Measurements from ENCODE around the gene TBC1D13. TPM values are rescaled to one million over a fixed set of nuclear protein-coding genes. Genes with fewer than 3 reads are reported as not detected.

TBC1D13 gene
- total and polyA plus RNA-seq, 8 donors = 21.3 to 30.7 (median 27.2) TPM

DNA sequence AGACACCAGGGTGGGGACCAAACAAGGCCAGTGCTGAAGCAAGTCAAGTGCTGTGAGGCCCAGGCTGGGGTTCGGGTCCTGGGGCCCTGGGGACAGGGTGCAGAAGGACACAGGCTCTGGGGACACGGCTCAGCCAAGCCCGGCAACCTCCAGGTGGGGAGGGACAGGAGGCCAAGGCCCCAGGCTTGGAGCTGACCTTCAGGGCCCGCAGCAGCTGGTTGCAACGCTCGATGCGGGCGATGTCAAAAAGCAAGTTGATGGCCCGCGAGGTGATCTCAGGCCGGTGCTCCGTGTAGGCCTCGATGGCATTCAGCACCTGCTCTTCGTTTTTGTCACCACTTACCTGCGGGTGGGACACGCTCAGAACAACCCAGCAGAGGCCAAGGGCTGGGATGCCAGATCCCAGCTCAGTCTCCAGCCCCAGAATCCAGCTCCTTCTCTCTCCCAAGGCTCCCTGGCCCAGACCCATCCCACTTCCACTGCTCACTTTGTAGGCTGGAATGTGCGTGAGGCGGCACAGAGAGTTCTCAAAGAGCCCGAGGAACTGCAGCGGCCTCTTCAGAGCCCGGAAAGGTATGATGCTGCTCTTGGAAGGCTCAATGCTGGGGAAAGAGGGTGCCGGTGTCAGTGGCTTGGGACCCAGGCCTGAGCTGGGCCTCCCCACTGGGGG, 36.0 kb upstream of the TBC1D13 start:
- TF ChIP-seq, protein P1, sequence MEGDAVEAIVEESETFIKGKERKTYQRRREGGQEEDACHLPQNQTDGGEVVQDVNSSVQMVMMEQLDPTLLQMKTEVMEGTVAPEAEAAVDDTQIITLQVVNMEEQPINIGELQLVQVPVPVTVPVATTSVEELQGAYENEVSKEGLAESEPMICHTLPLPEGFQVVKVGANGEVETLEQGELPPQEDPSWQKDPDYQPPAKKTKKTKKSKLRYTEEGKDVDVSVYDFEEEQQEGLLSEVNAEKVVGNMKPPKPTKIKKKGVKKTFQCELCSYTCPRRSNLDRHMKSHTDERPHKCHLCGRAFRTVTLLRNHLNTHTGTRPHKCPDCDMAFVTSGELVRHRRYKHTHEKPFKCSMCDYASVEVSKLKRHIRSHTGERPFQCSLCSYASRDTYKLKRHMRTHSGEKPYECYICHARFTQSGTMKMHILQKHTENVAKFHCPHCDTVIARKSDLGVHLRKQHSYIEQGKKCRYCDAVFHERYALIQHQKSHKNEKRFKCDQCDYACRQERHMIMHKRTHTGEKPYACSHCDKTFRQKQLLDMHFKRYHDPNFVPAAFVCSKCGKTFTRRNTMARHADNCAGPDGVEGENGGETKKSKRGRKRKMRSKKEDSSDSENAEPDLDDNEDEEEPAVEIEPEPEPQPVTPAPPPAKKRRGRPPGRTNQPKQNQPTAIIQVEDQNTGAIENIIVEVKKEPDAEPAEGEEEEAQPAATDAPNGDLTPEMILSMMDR (IDR thresholded peaks at IDR 0.05) = no peak
- Histone ChIP-seq H3K27me3 (no peaks in the 10 kb centered on the region), H3K4me1 (no peaks in the 10 kb centered on the region), H3K36me3 (peaks cover 0 to 62% of the 10 kb centered on the region in 2 donors), H3K27ac (no peak overlapping the region), H3K4me3 (no peak overlapping the region), H3K9me3 (no peaks in the 10 kb centered on the region)
- intact Hi-C loops (cut with DNase I) = no loop called here
- no peak for DNase-seq
- no peak for ATAC-seq

DNA sequence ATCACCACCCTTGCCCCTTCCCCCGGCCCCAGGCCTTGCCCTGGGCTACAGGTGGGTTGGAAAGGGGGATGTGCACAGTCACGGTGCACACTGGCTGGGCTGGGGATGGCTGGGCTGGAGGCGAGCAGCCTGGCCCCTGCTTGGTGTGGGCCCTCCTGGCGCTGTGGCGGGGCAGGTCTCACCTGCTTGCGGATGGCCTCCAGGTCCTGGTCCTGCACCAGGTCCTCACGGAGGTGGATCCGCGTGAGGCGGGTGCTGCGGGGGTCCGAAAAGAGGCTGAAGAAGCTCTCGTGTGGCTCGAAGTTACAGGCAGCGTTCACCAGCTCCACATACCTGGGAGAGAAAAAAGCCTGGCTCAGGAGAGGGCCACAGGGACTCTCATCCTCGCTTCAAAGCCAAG, 33.4 kb upstream of the TBC1D13 start:
- intact Hi-C loops (cut with DNase I) = no loop called here

DNA sequence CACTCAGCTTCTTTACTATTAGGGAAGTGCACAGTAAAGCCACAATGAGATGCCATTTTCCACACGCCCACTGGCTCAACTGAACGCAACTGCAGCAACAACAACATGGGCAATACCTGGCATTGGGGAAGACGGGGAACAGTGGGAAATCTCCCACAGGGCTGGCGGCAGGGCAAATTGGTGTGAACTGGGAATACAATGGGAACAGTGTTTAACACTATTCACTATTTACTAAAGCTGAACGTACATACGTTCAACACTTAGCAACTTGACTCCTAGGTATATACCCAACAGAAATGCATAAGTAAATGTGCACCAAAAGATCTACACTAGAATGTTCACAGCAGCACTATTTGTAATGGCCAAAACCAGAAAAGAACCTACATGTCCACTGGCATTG, 29.5 kb upstream of the TBC1D13 start:
- Histone ChIP-seq H3K4me3 (no peak overlapping the region), H3K27ac (no peak overlapping the region), H3K4me1 (no peaks in the 10 kb centered on the region), H3K9me3 (no peaks in the 10 kb centered on the region), H3K27me3 (no peaks in the 10 kb centered on the region), H3K36me3 (peaks cover 0 to 22% of the 10 kb centered on the region in 2 donors)
- intact Hi-C loops (cut with DNase I) = no loop called here
- ATAC-seq = no peak
- DNase-seq = no peak
- TF ChIP-seq, protein P1 (IDR thresholded peaks at IDR 0.05) = no peak

More for the DNA sequence above, 33.4 kb upstream of the TBC1D13 start:
- no peak for ATAC-seq
- Histone ChIP-seq H3K27me3 (no peaks in the 10 kb centered on the region), H3K27ac (no peak overlapping the region), H3K9me3 (no peaks in the 10 kb centered on the region), H3K4me3 (no peak overlapping the region), H3K36me3 (peaks cover 0 to 49% of the 10 kb centered on the region in 2 donors), H3K4me1 (no peaks in the 10 kb centered on the region)
- TF ChIP-seq, protein P1 (IDR thresholded peaks at IDR 0.05) = no peak
- DNase-seq = no peak

DNA sequence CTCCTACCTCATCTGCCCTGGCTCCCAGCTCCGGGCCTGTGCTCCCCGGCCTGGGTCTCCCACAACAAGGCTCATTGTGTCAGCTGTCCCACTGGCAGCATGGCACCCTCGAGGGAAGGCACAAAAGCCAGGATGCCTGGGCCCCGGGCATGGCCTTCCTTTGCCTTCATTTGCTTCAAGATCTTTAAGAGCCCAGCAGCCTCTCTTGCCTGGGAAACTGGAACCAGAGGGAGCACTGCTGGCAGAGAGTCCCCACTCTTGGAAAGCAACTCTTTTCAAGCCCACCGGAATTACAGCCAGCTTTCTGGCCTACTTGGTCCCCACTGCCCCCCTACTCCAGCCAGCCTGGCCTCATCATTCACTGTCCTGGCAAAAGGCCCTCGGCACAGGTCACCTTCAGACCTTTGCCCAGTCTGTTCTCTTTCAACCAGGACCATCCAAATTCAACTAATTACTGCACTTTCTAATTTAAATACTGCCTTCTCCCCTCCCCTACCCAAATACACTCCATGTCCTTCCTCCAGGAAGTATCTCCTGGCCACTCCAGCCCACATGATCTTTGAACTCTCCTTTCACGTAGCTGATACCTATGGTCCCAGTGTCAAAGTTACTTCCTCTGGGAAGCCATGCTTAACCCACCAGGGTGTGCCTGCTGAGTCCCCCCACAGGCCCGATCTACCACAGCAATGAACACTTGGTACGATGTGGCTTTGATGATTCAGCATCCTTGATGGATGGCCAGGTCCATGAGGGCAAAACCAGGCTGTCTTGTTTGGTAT, 24.2 kb upstream of the TBC1D13 start:
- TF ChIP-seq, protein P1 (IDR thresholded peaks at IDR 0.05) = no peak
- intact Hi-C loops (cut with DNase I) = no loop called here
- Histone ChIP-seq H3K27ac (no peak overlapping the region), H3K4me3 (no peak overlapping the region), H3K9me3 (no peaks in the 10 kb centered on the region), H3K27me3 (no peaks in the 10 kb centered on the region), H3K36me3 (peaks cover 0 to 7% of the 10 kb centered on the region in 2 donors), H3K4me1 (no peaks in the 10 kb centered on the region)
- ATAC-seq (no peak), DNase-seq (no peak)

DNA sequence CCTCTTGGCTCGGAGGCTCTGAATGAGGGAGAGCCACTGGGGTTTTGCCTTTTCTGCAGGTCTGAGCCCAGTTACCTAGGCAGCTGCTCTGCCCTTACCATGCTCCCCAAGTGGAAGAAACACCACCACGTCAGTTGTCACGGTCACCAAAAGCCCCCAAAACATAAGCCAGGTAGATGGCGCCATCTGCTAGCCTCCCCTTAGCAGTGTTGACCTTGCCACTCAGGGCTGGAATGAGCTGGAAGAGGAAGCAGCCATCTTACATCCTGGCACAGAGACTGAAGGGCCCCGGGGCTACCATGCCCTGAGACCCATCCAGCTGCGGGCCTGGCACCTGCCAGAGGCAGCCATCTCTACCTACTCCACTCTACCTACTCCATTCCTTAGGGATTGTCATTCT, 22.7 kb upstream of the TBC1D13 start:
- DNase-seq (peak in 1 of 4 donors; percentile 1), ATAC-seq (no peak)
- peaks cover 0 to 7% of the 10 kb centered on the region in 2 donors for H3K36me3 ChIP-seq
- H3K4me3 ChIP-seq = no peak overlapping the region
- no peaks in the 10 kb centered on the region for H3K27me3 ChIP-seq
- intact Hi-C loops (cut with DNase I) = no loop called here
- H3K9me3 ChIP-seq = no peaks in the 10 kb centered on the region
- TF ChIP-seq, protein P1 (IDR thresholded peaks at IDR 0.05) = no peak
- no peaks in the 10 kb centered on the region for H3K4me1 ChIP-seq
- H3K27ac ChIP-seq = no peak overlapping the region

Measured in left lung (tissue), 10 donors.